Skeletal muscle satellite cell (primary cell): ENCODE results near the gene CPSF4. TPM values are rescaled to one million over a fixed set of nuclear protein-coding genes. Genes with fewer than 3 reads are reported as not detected.

Source experiments
- H3K27me3 ChIP-seq: 2 replicates; pipeline ENCODE4 v1.7.0; 2013; ENCODE audit warnings: low read length; ENCODE audit not compliant: control insufficient read depth, insufficient read depth
- H3K36me3 ChIP-seq: 2 replicates; pipeline ENCODE4 v1.7.0; 2013; ENCODE audit warnings: mild to moderate bottlenecking, control low read depth, low read length; ENCODE audit not compliant: insufficient read depth
- H3K4me1 ChIP-seq: 2 replicates; pipeline ENCODE4 v1.7.0; 2013; ENCODE audit warnings: low read length; ENCODE audit not compliant: control insufficient read depth, insufficient read depth
- H3K4me2 ChIP-seq: 2 replicates; pipeline ENCODE4 v1.7.0; 2013; ENCODE audit warnings: mild to moderate bottlenecking, low read length
- H3K4me3 ChIP-seq: 2 replicates; pipeline ENCODE4 v1.7.0; 2013; ENCODE audit warnings: low read length
- H3K9ac ChIP-seq: 2 replicates; pipeline ENCODE4 v1.7.0; 2013; ENCODE audit warnings: mild to moderate bottlenecking, low read depth, low read length, moderate library complexity
- H3K9me3 ChIP-seq: replicated peaks from 2 replicates; pipeline ENCODE4 v1.7.0; 2013; ENCODE audit warnings: mild to moderate bottlenecking, control low read depth, low read length
- total RNA-seq: library from RNA; depleted of rRNA; stranded (reverse); fragments of >200 nt; gene quantifications from 2 replicates; pipeline ENCODE4 v1.2.3, GENCODE V29; 2012; rRNA removed

The CPSF4 gene
- total RNA-seq, result 19.9 and 28.1 TPM in 2 replicates

DNA sequence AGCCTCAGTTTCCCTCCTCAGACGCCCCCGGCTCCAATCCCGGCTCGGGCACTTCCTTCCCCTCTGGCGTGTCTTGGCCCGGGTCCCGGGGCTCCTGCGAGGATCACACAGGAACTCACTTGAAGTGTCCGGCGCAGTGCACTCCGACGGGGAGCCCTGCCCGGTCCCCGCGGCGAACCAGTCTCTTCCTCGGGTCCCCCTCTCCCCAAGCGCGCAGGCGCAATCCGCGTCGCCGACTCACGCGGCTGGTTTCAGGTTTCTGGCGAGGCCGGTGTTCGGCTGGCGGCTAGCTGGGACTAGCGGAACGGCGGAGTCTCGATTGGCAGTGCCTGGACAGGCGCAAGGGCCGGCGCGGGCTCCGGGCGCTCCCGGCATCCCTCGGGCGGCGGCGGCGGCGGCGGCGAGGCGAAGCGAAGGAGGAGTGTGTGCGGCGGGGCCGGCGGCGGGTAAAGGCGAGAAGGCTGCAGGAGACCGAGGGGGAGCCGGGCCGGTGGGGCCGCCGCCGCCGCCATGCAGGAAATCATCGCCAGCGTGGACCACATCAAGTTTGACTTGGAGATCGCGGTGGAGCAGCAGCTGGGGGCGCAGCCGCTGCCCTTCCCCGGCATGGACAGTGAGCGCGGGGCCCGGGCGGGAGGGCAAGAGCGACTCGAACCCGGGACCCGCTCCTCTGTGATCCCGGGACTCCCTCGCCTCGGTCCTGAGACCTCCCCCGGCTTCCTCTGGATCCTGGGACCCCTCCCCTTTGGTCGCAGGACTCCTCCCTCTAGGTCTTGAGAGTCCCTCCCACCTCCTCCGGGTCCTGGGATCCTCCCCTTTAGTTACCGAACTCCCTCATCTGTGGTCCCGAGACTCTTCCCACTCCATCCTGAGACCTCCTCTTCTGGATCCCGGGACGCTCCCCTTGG, at the start of gene CPSF4, which contains the start of gene PTCD1:
Gene CPSF4 (plus strand): TSS at position 371 of the 908 bp plus-strand sequence. CDS start 140 bp downstream, at position 511.
Gene PTCD1 (minus strand): TSS at position 226 of the 908 bp plus-strand sequence. CDS start 3,556 bp downstream, outside the sequence.
- no peaks in the 10 kb centered on the region for H3K9me3 ChIP-seq
- H3K4me2 ChIP-seq, result peak within 1 kb of the TSS; percentile 92
- H3K9ac ChIP-seq, result peak within 1 kb of the TSS; percentile 94
- peak within 1 kb of the TSS; percentile 88 for H3K4me3 ChIP-seq
- no peaks in the 10 kb centered on the region for H3K27me3 ChIP-seq
- peaks cover 23% of the 10 kb centered on the region for H3K36me3 ChIP-seq
- peaks cover 20% of the 10 kb centered on the region for H3K4me1 ChIP-seq

- H3K9ac ChIP-seq, result no peak overlapping the region
- H3K36me3 ChIP-seq, result peaks cover 78% of the 10 kb centered on the region
- peaks cover 13% of the 10 kb centered on the region for H3K4me1 ChIP-seq
- no peak overlapping the region for H3K4me3 ChIP-seq
- no peak overlapping the region for H3K4me2 ChIP-seq
- no peaks in the 10 kb centered on the region for H3K27me3 ChIP-seq
- no peaks in the 10 kb centered on the region for H3K9me3 ChIP-seq
Measured at GRCh38 chr7:99389772-99390171, 49.0 kb upstream of the CPSF4 start.

- no peak overlapping the region for H3K9ac ChIP-seq
- H3K4me3 ChIP-seq, result no peak overlapping the region
- no peak overlapping the region for H3K4me2 ChIP-seq
- peaks cover 90% of the 10 kb centered on the region for H3K36me3 ChIP-seq
- H3K4me1 ChIP-seq, result peaks cover 13% of the 10 kb centered on the region
- no peaks in the 10 kb centered on the region for H3K27me3 ChIP-seq
- no peaks in the 10 kb centered on the region for H3K9me3 ChIP-seq
Measured at GRCh38 chr7:99390941-99391602, 47.7 kb upstream of the CPSF4 start.

DNA sequence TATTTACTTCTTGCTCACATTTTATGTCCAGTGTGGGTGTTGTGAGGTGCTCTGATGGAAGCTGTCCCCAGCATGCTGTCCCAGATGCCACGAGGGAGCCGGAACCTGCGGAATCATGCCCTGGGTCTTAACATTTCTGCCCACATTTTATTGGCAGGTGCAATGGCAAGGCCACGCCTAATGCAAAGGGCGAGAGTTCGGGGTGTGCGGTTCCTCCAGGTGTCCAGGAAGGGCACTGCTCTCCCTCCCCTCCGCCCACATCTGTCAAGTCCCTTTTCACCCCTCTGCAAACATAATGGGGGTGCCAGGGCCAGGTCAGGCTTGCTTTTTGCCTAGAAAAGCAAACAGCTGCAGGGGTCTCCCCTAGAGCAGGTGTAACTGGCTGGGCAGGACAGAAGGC, 46.7 kb upstream of the CPSF4 start:
- Histone ChIP-seq H3K27me3 (no peaks in the 10 kb centered on the region), H3K36me3 (peaks cover 88% of the 10 kb centered on the region), H3K4me1 (peaks cover 13% of the 10 kb centered on the region)

GRCh38 chr7:99392659-99393354, 45.9 kb upstream of the CPSF4 start:
- Histone ChIP-seq H3K4me1 (peaks cover 13% of the 10 kb centered on the region), H3K9ac (no peak overlapping the region)

More for the DNA sequence above, 46.7 kb upstream of the CPSF4 start:
- H3K9ac ChIP-seq, result no peak overlapping the region
- H3K4me2 ChIP-seq, result no peak overlapping the region
- H3K9me3 ChIP-seq, result no peaks in the 10 kb centered on the region
- no peak overlapping the region for H3K4me3 ChIP-seq

DNA sequence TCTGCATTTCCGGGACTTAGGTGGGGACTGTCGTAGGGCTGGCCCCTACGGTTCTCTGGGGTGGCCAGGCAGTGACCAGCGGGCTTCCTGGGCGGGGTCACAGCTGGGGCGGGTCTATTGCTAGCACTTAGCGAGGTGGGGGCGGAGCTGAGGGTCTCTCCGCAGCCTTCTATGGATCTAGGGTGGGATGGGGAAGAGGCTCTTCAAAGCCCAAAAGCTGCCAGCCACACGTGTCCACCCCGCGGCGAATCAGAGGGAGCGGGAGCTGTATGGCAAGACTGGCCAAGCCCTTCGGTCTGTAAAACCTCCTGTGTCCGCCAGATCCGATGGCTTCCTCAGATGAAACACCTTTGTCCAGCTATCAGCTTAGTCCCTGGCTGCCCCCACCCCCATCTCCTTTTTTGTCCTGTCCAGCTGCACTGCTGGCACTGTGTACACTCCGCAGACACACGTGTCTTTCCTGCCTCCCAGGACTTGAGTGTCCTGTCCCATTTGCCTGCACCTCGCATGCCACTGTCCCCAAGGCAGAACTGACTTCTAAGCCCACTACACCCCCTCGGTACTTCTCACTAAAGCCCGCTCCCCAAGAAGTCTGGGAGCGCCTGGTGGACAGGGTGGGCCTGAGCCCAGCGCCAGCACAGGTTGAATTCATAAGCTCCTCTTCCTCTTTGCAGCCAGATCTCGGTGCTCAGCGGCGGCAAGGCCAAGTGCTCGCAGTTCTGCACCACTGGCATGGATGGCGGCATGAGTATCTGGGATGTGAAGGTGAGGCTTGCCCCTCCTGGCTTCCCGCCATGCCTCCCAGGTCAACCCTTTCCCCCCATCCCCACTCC, 45.2 kb upstream of the CPSF4 start:
- H3K36me3 ChIP-seq, result peaks cover 91% of the 10 kb centered on the region
- no peaks in the 10 kb centered on the region for H3K9me3 ChIP-seq
- no peak overlapping the region for H3K9ac ChIP-seq
- no peaks in the 10 kb centered on the region for H3K27me3 ChIP-seq
- H3K4me2 ChIP-seq, result peak overlapping the region; percentile 60
- peaks cover 13% of the 10 kb centered on the region for H3K4me1 ChIP-seq
- H3K4me3 ChIP-seq, result no peak overlapping the region

More at GRCh38 chr7:99392659-99393354, 45.9 kb upstream of the CPSF4 start:
- peak overlapping the region; percentile 60 for H3K4me2 ChIP-seq
- no peaks in the 10 kb centered on the region for H3K9me3 ChIP-seq
- H3K36me3 ChIP-seq, result peaks cover 90% of the 10 kb centered on the region
- no peaks in the 10 kb centered on the region for H3K27me3 ChIP-seq
- H3K4me3 ChIP-seq, result no peak overlapping the region

- Histone ChIP-seq H3K4me3 (no peak overlapping the region), H3K9ac (no peak overlapping the region), H3K9me3 (no peaks in the 10 kb centered on the region), H3K4me1 (peaks cover 13% of the 10 kb centered on the region), H3K27me3 (no peaks in the 10 kb centered on the region), H3K4me2 (no peak overlapping the region), H3K36me3 (peaks cover 95% of the 10 kb centered on the region)
Measured at GRCh38 chr7:99394188-99394502, 44.6 kb upstream of the CPSF4 start.

DNA sequence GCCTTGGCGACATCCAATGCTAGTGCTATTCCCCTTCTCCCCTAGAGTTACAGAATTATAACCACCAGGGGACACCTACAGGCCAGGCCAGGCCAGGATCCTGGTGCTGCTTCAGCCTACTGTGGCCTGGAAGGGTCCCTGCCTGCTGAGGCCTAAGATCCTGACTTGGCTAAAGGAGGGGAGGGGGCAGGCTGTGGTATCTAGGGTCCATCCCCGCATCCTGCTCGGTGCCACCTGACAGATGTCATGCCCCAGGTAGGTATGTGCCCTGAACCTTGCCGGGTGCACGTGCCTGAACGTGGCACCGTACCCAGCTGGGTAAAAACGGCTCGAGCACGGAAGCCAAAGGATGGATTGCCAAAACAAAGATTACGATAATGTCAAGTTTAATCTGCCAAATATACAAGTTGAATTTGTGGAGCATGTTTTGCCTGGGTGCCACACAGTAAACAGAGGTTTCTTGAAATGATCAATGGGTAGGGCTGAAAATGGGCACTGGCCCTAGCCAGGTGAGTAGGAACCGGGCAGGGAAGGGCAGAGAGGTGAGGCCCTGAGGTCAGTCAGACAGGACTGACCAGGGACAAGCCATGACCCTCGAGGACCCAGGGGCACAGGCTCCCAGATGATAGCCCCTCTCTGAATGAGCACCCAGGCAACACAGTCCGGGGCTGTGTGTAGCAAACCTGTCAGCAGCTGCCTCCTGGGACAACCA, 43.0 kb upstream of the CPSF4 start:
- Histone ChIP-seq H3K4me1 (peaks cover 13% of the 10 kb centered on the region), H3K9me3 (no peaks in the 10 kb centered on the region), H3K9ac (no peak overlapping the region), H3K4me3 (no peak overlapping the region), H3K4me2 (no peak overlapping the region), H3K27me3 (no peaks in the 10 kb centered on the region), H3K36me3 (peaks cover 94% of the 10 kb centered on the region)

GRCh38 chr7:99396418-99397296, 42.1 kb upstream of the CPSF4 start:
- H3K27me3 ChIP-seq, result no peaks in the 10 kb centered on the region
- no peak overlapping the region for H3K4me3 ChIP-seq
- H3K9me3 ChIP-seq, result no peaks in the 10 kb centered on the region
- no peak overlapping the region for H3K4me2 ChIP-seq
- H3K9ac ChIP-seq, result no peak overlapping the region
- H3K4me1 ChIP-seq, result peaks cover 13% of the 10 kb centered on the region
- peaks cover 93% of the 10 kb centered on the region for H3K36me3 ChIP-seq
